HepG2 (cell line): ENCODE data around the gene RASSF4. TPM values are rescaled to one million over a fixed set of nuclear protein-coding genes. Genes with fewer than 3 reads are reported as not detected.
A peak's percentile ranks its signal among the peaks of the same experiment; 100 is the strongest.

Source experiments
- ATAD3A ChIP-seq: sonication (generic); formaldehyde crosslinking; IDR thresholded peaks from 2 replicates; pipeline ENCODE4 v1.4.0; 2020; ENCODE audit warnings: missing genetic modification reagents
- ATM ChIP-seq: fragments of 450-650 bp; IDR thresholded peaks from 2 replicates; pipeline ENCODE4 v1.7.1; 2017; ENCODE audit warnings: mild to moderate bottlenecking, borderline replicate concordance
- CENPX ChIP-seq: sonication (generic); formaldehyde crosslinking; IDR thresholded peaks from 2 replicates; pipeline ENCODE4 v1.9.0; 2021; ENCODE audit warnings: mild to moderate bottlenecking, missing genetic modification reagents, moderate library complexity
- GFI1 ChIP-seq: sonication (generic); formaldehyde crosslinking; IDR thresholded peaks from 2 replicates; pipeline ENCODE4 v1.5.0; 2020; ENCODE audit warnings: missing genetic modification reagents, mild to moderate bottlenecking, borderline replicate concordance
- GMEB1 ChIP-seq: sonication (generic); formaldehyde crosslinking; IDR thresholded peaks from 2 replicates; pipeline ENCODE4 v1.5.1; 2020; ENCODE audit warnings: missing genetic modification reagents, mild to moderate bottlenecking, borderline replicate concordance
- HES4 ChIP-seq: sonication (generic); formaldehyde crosslinking; IDR thresholded peaks from 2 replicates; pipeline ENCODE4 v1.9.0; 2021; ENCODE audit warnings: mild to moderate bottlenecking, missing genetic modification reagents, borderline replicate concordance
- HIVEP1 ChIP-seq: sonication (generic); formaldehyde crosslinking; IDR thresholded peaks from 2 replicates; pipeline ENCODE4 v1.4.0; 2020; ENCODE audit warnings: mild to moderate bottlenecking, missing genetic modification reagents
- HNF4G ChIP-seq, 2 experiments: sonication (generic) in 1 of 2; formaldehyde crosslinking in 1 of 2; IDR thresholded peaks; 2 replicates each; pipeline versions ENCODE4 v1.4.0 to v1.6.1; 2011 to 2020; ENCODE audit warnings: borderline replicate concordance in 2 of 2, low read depth in 2 of 2, mild to moderate bottlenecking in 2 of 2, low read length in 1 of 2, missing genetic modification reagents in 1 of 2, moderate library complexity in 1 of 2
- JDP2 ChIP-seq: sonication (generic); formaldehyde crosslinking; IDR thresholded peaks from 2 replicates; pipeline ENCODE4 v1.8.1; 2022; ENCODE audit warnings: missing genetic modification reagents, borderline replicate concordance
- NCOR1 ChIP-seq: fragments of 200-600 bp; sonication (generic); IDR thresholded peaks from 2 replicates; pipeline ENCODE4 v1.7.0; 2017; ENCODE audit warnings: antibody characterized with exemption, low read length, borderline replicate concordance
- NFRKB ChIP-seq: fragments of 450-650 bp; IDR thresholded peaks from 2 replicates; pipeline ENCODE4 v1.6.1; 2017
- NKX3-1 ChIP-seq: sonication (generic); formaldehyde crosslinking; IDR thresholded peaks from 2 replicates; pipeline ENCODE4 v1.5.0; 2020; ENCODE audit warnings: missing genetic modification reagents
- PCBP1 ChIP-seq: fragments of 200-400 bp; formaldehyde crosslinking; IDR thresholded peaks from 2 replicates; pipeline ENCODE4 v1.6.1; 2017; ENCODE audit warnings: mild to moderate bottlenecking, low read depth, low read length, borderline replicate concordance
- REL ChIP-seq: sonication (generic); formaldehyde crosslinking; conservative IDR thresholded peaks from 2 replicates; pipeline ENCODE4 v1.8.0; 2022; ENCODE audit warnings: mild to moderate bottlenecking, missing genetic modification reagents, moderate library complexity
- RORA ChIP-seq: sonication (generic); formaldehyde crosslinking; IDR thresholded peaks from 2 replicates; pipeline ENCODE4 v1.5.0; 2020; ENCODE audit warnings: mild to moderate bottlenecking, missing genetic modification reagents, moderate library complexity
- SALL1 ChIP-seq: sonication (generic); formaldehyde crosslinking; IDR thresholded peaks from 2 replicates; pipeline ENCODE4 v1.8.0; 2022; ENCODE audit warnings: mild to moderate bottlenecking, missing genetic modification reagents
- SOX5 ChIP-seq: IDR thresholded peaks from 2 replicates; pipeline ENCODE4 v1.6.1; 2016; ENCODE audit warnings: borderline replicate concordance
- SRSF1 ChIP-seq: fragments of 200-400 bp; formaldehyde crosslinking; optimal IDR thresholded peaks from 2 replicates; pipeline ENCODE3; 2017; ENCODE audit warnings: mild to moderate bottlenecking, low read depth, low read length, moderate library complexity
- STAG1 ChIP-seq: sonication (generic); formaldehyde crosslinking; IDR thresholded peaks from 2 replicates; pipeline ENCODE4 v1.4.0; 2020; ENCODE audit warnings: missing genetic modification reagents
- ZIK1 ChIP-seq: sonication (generic); formaldehyde crosslinking; IDR thresholded peaks from 2 replicates; pipeline ENCODE4 v1.5.0; 2020; ENCODE audit warnings: mild to moderate bottlenecking, low read depth, missing genetic modification reagents, borderline replicate concordance
- ZNF296 ChIP-seq: sonication (generic); formaldehyde crosslinking; conservative IDR thresholded peaks from 2 replicates; pipeline ENCODE4 v1.5.0; 2020; ENCODE audit warnings: mild to moderate bottlenecking, missing genetic modification reagents
- ZNF432 ChIP-seq: sonication (generic); formaldehyde crosslinking; IDR thresholded peaks from 2 replicates; pipeline ENCODE4 v1.5.0; 2020; ENCODE audit warnings: missing genetic modification reagents, mild to moderate bottlenecking, borderline replicate concordance
- ZNF570 ChIP-seq: sonication (generic); formaldehyde crosslinking; IDR thresholded peaks from 2 replicates; pipeline ENCODE4 v1.4.0; 2020; ENCODE audit warnings: mild to moderate bottlenecking, missing genetic modification reagents, borderline replicate concordance
- ZZZ3 ChIP-seq: sonication (generic); formaldehyde crosslinking; IDR thresholded peaks from 2 replicates; pipeline ENCODE4 v1.4.0; 2020; ENCODE audit warnings: missing genetic modification reagents, mild to moderate bottlenecking, borderline replicate concordance
- polyA plus RNA-seq, 8 experiments: library from polyadenylated mRNA; depleted of rRNA in 3 of 8; stranded (reverse) in 7 of 8; unstranded in 1 of 8; fragments of >200 nt; fragmentation: Illumina TruSeq in 4 of 8; extraction: Trizol in 4 of 8; gene quantifications; 2 replicates each; pipeline versions ENCODE4 v1.2.1 to v1.2.3, GENCODE V29; 2011 to 2016; ENCODE audit warnings: low read depth in 4 of 8, missing spikeins in 1 of 8, mixed read lengths in 1 of 8; ENCODE audit not compliant: insufficient read depth in 1 of 8
- total RNA-seq, 5 experiments: library from RNA; depleted of rRNA; stranded (reverse); fragments of >200 nt; fragmentation: Illumina TruSeq; extraction: Trizol; gene quantifications; 2 replicates each; pipeline ENCODE4 v1.2.3, GENCODE V29; 2016; ENCODE audit warnings: low read depth in 1 of 5
- TF ChIP-seq, protein P1 (sequence below): sonication (generic); formaldehyde crosslinking; IDR thresholded peaks from 2 replicates; pipeline ENCODE4 v1.4.0; 2020; ENCODE audit warnings: low read depth, mild to moderate bottlenecking, missing genetic modification reagents
- TF ChIP-seq, protein P2 (sequence below): sonication (generic); formaldehyde crosslinking; IDR thresholded peaks from 2 replicates; pipeline ENCODE4 v1.5.0; 2020; ENCODE audit warnings: missing genetic modification reagents, mild to moderate bottlenecking, borderline replicate concordance

The RASSF4 gene
- total and polyA plus RNA-seq, 2 of the 13 experiments (the other 11 are each of a cell fraction or from before 2014, with no cell fraction given), result 34.0 to 51.7 TPM

DNA sequence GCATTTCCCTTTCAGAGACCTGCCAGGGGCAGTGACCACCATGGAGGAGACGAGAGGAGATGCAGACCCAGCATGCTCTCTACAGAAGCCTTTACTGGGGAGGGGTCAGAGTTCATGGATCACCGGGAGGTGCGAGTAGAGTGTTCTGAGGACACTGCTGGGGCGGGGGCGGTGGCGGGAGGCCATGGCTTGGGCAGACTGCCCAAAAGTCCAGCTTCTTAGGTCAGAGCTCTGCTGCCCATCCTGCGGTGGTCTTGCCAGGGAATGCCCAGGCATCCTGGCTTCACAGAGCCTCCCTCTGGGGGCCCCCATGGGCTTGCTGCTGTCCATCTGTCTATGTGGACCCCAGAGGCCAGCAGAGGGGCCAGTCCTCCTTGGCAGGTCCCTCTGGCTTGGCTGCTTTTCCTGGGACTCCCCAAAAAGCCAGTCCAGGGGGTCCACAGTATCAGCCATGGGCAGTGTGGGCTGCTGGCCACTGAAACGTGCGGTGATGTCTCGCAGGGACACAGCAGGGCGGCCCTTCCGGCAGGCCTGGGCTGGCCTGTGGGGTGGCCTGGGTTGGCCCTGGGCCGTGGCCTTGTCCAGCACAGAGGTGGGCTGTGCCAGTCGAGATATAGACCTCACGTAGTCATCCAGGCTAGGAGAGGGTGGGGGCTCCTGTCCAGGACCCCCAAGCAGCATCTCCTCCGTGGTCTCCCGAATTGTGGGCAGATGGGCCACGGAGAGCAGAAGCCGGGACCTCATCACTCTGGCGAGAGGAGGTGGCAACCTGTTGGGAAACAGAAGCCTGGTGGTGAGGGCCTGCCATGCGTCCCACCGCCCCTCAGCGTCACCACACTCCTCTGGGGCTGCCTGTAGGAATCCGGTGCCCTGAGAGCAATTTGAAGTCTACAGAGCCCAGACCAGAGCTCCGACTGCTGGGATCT, 17.9 kb downstream of the RASSF4 start (continued):
- TF ChIP-seq SRSF1, result no peak
- no peak for TF ChIP-seq HES4
- no peak for TF ChIP-seq GMEB1
- TF ChIP-seq SOX5, result no peak; the same call in 1 of the 2 replicates
- no peak for TF ChIP-seq STAG1
- TF ChIP-seq, protein P1, sequence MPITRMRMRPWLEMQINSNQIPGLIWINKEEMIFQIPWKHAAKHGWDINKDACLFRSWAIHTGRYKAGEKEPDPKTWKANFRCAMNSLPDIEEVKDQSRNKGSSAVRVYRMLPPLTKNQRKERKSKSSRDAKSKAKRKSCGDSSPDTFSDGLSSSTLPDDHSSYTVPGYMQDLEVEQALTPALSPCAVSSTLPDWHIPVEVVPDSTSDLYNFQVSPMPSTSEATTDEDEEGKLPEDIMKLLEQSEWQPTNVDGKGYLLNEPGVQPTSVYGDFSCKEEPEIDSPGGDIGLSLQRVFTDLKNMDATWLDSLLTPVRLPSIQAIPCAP (CRISPR knock-in tag), result no peak
- no peak for TF ChIP-seq ATAD3A (CRISPR knock-in tag)
- no peak for TF ChIP-seq HNF4G (IDR thresholded peaks at IDR 0.05; ENCODE audit: borderline replicate concordance, low read depth, low read length)
- TF ChIP-seq HNF4G (CRISPR knock-in tag; IDR thresholded peaks at IDR 0.05; ENCODE audit: borderline replicate concordance, low read depth), result 0 out of 2 replicates have a peak, but pooled peaks have one; percentile 18
- TF ChIP-seq SALL1, result peak; percentile 80
- TF ChIP-seq ZNF296 (CRISPR knock-in tag), result no peak
- no peak for TF ChIP-seq ZZZ3 (CRISPR knock-in tag)
- TF ChIP-seq PCBP1, result no peak
- TF ChIP-seq ZNF432 (CRISPR knock-in tag), result no peak
- TF ChIP-seq RORA (CRISPR knock-in tag), result no peak
- TF ChIP-seq ATM, result no peak
- 0 out of 2 replicates have a peak, but pooled peaks have one; percentile 37 for TF ChIP-seq REL (CRISPR knock-in tag)
- no peak for TF ChIP-seq HIVEP1 (CRISPR knock-in tag)
- TF ChIP-seq NCOR1, result no peak
- TF ChIP-seq ZNF570 (CRISPR knock-in tag), result no peak
- TF ChIP-seq GFI1 (CRISPR knock-in tag), result no peak
- no peak for TF ChIP-seq CENPX
- TF ChIP-seq NFRKB, result no peak
- no peak for TF ChIP-seq NKX3-1 (CRISPR knock-in tag)
- no peak for TF ChIP-seq ZIK1 (CRISPR knock-in tag)
- TF ChIP-seq, protein P2, sequence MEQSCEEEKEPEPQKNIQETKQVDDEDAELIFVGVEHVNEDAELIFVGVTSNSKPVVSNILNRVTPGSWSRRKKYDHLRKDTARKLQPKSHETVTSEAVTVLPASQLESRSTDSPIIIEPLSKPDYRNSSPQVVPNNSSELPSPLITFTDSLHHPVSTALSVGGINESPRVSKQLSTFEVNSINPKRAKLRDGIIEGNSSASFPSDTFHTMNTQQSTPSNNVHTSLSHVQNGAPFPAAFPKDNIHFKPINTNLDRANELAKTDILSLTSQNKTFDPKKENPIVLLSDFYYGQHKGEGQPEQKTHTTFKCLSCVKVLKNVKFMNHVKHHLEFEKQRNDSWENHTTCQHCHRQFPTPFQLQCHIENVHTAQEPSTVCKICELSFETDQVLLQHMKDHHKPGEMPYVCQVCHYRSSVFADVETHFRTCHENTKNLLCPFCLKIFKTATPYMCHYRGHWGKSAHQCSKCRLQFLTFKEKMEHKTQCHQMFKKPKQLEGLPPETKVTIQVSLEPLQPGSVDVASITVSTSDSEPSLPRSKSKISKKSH (CRISPR knock-in tag), result peak; percentile 32; the same call in 1 of the 2 replicates
- TF ChIP-seq JDP2, result no peak; the same call in 1 of the 2 replicates
